Stomach (tissue), 8 donors: ENCODE data around the gene MND1. TPM values are rescaled to one million over a fixed set of nuclear protein-coding genes. Genes with fewer than 3 reads are reported as not detected.

Experiments
- polyA plus RNA-seq, 3 donors: library from polyadenylated mRNA; stranded (reverse); fragments of 200-250 nt; gene quantifications; one replicate each; pipeline ENCODE4 v1.2.3, GENCODE V29; 2013
- small RNA-seq, 4 donors: library from RNA; depleted of rRNA; stranded (forward); fragments of <200 nt; gene quantifications; one replicate each; pipeline ENCODE3, GENCODE V24; 2016
- total RNA-seq, 5 donors: library from RNA; depleted of rRNA; stranded (reverse); fragments of >200 nt; gene quantifications; one replicate each; pipeline versions ENCODE4 v1.1.0 to v1.2.3, GENCODE V29; 2014 to 2016
- donor health status: healthy with polysubstance abuse.
- donor health status: Bipolar disorder and iron deficiency.
- donor health status: healthy.

Gene MND1
- total and polyA plus RNA-seq, 8 donors, result 1.1 to 5.9 (median 4.4) TPM; not detected in 3

Small RNA genes within 50 kb of the gene (small RNA-seq; reads per million reads assigned to genes)
- gene RN7SL419P, result 0 reads per million in 4 donors

Other genes with a start within 250 kb of the MND1 start
- gene TRIM2, start 140.2 kb upstream of the MND1 start, total RNA-seq, result 100 to 1,000 TPM in 2 of 5 donors, 10 to 100 TPM in 3; 38.8 to 327 (median 96.2) TPM
- 10 to 100 TPM; 11.2 to 26.1 (median 24.8) TPM for gene TRIM2, start 140.2 kb upstream of the MND1 start, polyA plus RNA-seq
- gene TMEM131L, start 121.7 kb downstream of the MND1 start, total RNA-seq, result 10 to 100 TPM; 12.9 to 40.0 (median 19.1) TPM
- 1 to 10 TPM; 2.4 to 4.4 (median 2.7) TPM for gene TMEM131L, start 121.7 kb downstream of the MND1 start, polyA plus RNA-seq